HG03575 (cell line): ENCODE data around the gene KBTBD7.

Experiments
- ATAC-seq: cut with Tn5 transposase; IDR thresholded peaks from one replicate; pipeline ENCODE4 v1.9.1; 2021; ENCODE audit not compliant: unreplicated experiment, insufficient number of reproducible peaks, low FRiP score; ENCODE audit errors: extremely low read depth

The KBTBD7 gene

DNA sequence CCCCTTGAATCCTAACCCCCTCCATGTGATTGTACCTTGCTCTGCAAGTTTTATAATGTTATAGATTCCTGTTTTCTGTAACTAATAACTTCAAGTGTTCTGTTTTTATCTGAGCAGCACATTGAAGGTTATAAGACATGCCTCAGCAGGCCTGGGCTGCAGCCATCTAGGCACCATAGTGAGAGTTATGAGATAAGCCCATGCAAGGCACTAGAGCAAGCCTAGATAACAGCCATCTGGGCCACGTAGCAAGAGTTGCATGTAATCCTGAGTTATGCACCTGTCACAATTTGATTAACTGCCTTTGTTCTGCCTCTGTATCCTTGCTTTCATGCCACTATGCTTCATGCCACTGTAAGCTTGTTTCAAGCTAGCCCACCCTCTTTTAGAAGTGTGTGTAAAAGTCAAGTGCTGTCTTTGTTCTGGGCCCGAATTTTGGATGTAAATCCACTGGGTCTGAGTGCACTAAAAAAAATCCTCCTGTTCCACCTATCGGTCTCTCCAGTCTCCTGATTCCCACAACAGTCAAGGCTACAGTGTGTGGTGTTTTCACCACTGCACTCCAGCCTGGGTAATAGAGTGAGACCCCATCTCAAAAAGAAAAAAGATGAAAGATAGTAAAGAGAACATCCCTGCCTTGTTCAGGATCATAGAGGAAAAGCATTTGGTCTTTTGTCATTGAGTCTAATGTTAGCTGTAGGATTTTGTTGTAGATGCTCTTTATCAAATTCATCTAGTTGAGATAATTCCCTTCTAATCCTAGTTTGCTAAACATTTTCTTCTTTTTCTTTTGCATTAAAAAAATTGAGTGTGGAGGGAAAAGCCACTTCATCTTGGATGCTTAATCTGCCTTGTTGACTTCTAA is 45.7 kb downstream of the KBTBD7 start:
- no peak for ATAC-seq

DNA sequence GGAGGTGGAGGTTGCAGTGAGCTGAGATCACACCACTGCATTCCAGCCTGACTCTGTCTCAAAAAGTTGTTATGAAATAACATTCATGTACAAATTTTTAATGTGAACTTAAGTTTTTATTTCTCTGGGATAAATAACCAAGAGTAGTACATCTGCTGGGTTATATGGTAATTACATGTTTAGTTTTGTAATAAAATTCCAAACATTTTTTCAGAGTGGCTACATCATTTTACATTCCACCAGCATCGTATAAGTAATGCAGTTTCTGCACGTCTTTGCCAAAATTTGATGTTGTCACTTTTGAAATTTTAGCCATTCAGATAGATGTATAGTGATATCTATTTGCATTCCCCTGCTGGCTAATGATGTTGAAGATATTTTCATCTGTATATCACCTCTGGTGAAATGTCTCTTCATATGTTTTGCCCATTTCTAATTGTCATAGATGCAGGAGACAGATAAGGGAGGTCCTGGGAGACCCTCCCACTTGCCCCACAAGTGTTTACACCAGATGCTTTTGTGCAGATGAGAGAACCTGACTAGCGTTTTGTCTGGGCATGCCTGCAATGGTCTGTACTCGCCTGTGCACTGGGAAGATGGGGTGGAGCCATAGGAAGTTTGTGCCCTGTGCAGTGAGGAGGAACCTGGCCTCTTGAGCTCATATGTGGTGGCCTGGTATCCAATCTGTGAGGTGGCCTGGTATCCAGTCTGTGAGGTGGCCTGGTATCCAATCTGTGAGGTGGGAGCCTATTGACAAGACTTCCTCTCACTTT is 49.0 kb downstream of the KBTBD7 start:
- ATAC-seq = no peak

GRCh38 chr13:41144576-41144975 is 49.8 kb downstream of the KBTBD7 start:
- ATAC-seq = no peak
